Measurements from ENCODE around the gene ADAMTSL4.

Gene ADAMTSL4

GRCh38 chr1:150555971-150556865 lies 7.0 kb downstream of the ADAMTSL4 start:
- DNase-seq: no peak

- DNase-seq: no peak
Measured at GRCh38 chr1:150557065-150557600, 7.9 kb downstream of the ADAMTSL4 start.

GRCh38 chr1:150557813-150558212 lies 8.6 kb downstream of the ADAMTSL4 start:
- DNase-seq: no peak

GRCh38 chr1:150558303-150558704 lies 9.1 kb downstream of the ADAMTSL4 start:
- DNase-seq: no peak

- no peak for DNase-seq
Measured at GRCh38 chr1:150558761-150559655, 9.8 kb downstream of the ADAMTSL4 start.

GRCh38 chr1:150559656-150560010 lies 10.4 kb downstream of the ADAMTSL4 start:
- DNase-seq: no peak

GRCh38 chr1:150560011-150560438 lies 10.8 kb downstream of the ADAMTSL4 start:
- DNase-seq: peak; percentile 81

- DNase-seq: peak; percentile 88
Measured at GRCh38 chr1:150560576-150561253, 11.5 kb downstream of the ADAMTSL4 start.

- peak; percentile 76 for DNase-seq
Measured at GRCh38 chr1:150561254-150561973, 12.2 kb downstream of the ADAMTSL4 start.

- peak; percentile 95 for DNase-seq
Measured at GRCh38 chr1:150561974-150562445, 12.8 kb downstream of the ADAMTSL4 start.

- DNase-seq: peak; percentile 90
Measured at GRCh38 chr1:150562446-150563339, 13.5 kb downstream of the ADAMTSL4 start.

- peak; percentile 88 for DNase-seq
Measured at GRCh38 chr1:150563340-150564038, 14.3 kb downstream of the ADAMTSL4 start.

- DNase-seq: peak; percentile 58
Measured at GRCh38 chr1:150564051-150564991, 15.1 kb downstream of the ADAMTSL4 start.

GRCh38 chr1:150565240-150565991 lies 16.2 kb downstream of the ADAMTSL4 start:
- DNase-seq: peak; percentile 19

- DNase-seq: peak; percentile 32
Measured at GRCh38 chr1:150566589-150567340, 17.6 kb downstream of the ADAMTSL4 start.

GRCh38 chr1:150567341-150567716 lies 18.1 kb downstream of the ADAMTSL4 start:
- peak; percentile 88 for DNase-seq
